Activated naive CD8-positive, alpha-beta T cell treated with anti-CD3 and anti-CD28 coated beads, Interleukin-2, amount 50 U/mL, for 24 hours (primary cell): ENCODE data around the gene ACSM4.
"Not testable (repeated sequence)": the region's sequence is repeated elsewhere in the genome, so short reads cannot be mapped to it uniquely, and the experiment has no call there.

Experiments
- ATAC-seq: fragments of 150-1000 bp; cut with Tn5 transposase; one replicate; pipeline ENCODE4 v1.10.0; 2021
- DNase-seq: peaks from one replicate; pipeline ENCODE4 v3.0.0; 2021
- H3K27ac Mint-ChIP-seq: one replicate; pipeline ENCODE4 v1.8.0; 2021; ENCODE audit warnings: mild to moderate bottlenecking, mixed read lengths
- H3K27me3 Mint-ChIP-seq: one replicate; pipeline ENCODE4 v1.8.0; 2021; ENCODE audit warnings: mixed read lengths
- H3K36me3 Mint-ChIP-seq: one replicate; pipeline ENCODE4 v1.8.0; 2021; ENCODE audit warnings: low read depth, mixed read lengths
- H3K4me1 Mint-ChIP-seq: one replicate; pipeline ENCODE4 v1.8.0; 2021; ENCODE audit warnings: mixed read lengths
- H3K4me3 Mint-ChIP-seq: one replicate; pipeline ENCODE4 v1.8.0; 2021; ENCODE audit warnings: mild to moderate bottlenecking, moderate library complexity, mixed read lengths
- H3K9me3 Mint-ChIP-seq: one replicate; pipeline ENCODE4 v1.8.0; 2021; ENCODE audit warnings: mixed read lengths

The ACSM4 gene

DNA sequence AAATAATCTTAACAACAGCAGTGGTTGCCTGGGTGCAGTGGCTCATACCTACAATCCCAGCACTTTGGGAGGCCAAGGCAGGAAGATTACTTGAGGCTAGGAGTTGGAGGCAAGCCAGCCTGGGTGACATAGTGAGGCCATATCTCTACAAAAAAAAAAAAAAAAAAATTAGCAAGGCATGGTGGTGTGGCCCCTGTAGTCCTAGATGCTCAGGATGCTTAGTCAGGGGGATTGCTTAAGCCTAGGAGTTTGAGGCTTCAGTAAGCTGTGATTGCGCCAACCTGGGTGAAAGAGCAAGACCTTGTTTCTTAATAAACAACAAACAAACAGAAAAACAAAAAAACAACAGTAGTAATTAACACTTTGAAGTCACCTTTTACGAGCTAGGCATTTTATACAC is 642 bp upstream of the ACSM4 start:
- Mint-ChIP-seq H3K27ac (no peak overlapping the region), H3K4me1 (no peaks in the 10 kb centered on the region), H3K4me3 (no peak overlapping the region), H3K9me3 (no peaks in the 10 kb centered on the region), H3K36me3 (no peaks in the 10 kb centered on the region), H3K27me3 (peaks cover 8% of the 10 kb centered on the region)
- DNase-seq = no peak
- ATAC-seq = no peak

DNA sequence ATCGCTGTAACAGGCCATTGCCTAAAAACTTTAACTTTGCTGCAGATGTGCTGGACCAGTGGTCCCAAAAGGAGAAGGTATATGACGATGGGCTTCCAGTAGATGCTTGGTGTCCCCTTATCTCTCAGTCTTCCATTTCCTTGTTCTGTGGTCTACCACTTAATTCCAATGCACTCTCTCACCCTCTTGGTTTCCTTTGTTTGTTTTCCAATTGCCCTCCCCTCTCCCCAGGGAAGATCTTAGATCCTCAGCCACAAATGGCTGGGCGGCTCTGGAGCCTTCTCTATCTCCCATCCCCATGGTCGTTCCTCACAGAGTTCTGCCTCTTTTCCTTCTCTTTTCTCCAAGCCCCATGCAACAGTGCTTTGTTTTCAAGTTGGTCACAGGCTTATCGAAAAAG is 584 bp downstream of the ACSM4 start:
- H3K9me3 Mint-ChIP-seq = no peaks in the 10 kb centered on the region
- ATAC-seq = no peak
- no peak for DNase-seq
- H3K36me3 Mint-ChIP-seq = no peaks in the 10 kb centered on the region
- no peaks in the 10 kb centered on the region for H3K4me1 Mint-ChIP-seq
- H3K27me3 Mint-ChIP-seq = peaks cover 8% of the 10 kb centered on the region
- H3K4me3 Mint-ChIP-seq = no peak overlapping the region
- no peak overlapping the region for H3K27ac Mint-ChIP-seq

DNA sequence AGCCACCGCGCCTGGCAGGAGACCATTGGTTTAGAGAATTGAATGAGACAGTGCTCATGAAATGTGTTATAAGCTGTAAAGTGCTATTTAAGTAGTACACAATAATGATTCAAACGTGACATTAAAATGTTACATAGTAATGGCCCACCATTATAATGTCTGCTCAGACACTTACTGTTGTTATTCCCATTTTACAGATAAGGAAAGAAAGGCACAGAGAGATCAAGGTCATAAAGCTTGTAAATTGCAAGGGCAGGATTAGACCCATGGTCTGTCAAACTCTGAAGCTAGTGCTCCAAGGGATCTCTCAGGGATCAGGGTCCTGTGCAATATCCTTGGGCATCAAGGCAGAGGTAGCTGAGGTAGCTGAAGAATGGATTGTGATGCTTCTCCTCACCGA is 6.2 kb downstream of the ACSM4 start:
- Mint-ChIP-seq H3K27me3 (no peaks in the 10 kb centered on the region), H3K4me3 (no peak overlapping the region), H3K4me1 (no peaks in the 10 kb centered on the region), H3K36me3 (no peaks in the 10 kb centered on the region), H3K27ac (no peak overlapping the region), H3K9me3 (no peaks in the 10 kb centered on the region)
- ATAC-seq = no peak
- DNase-seq = no peak

DNA sequence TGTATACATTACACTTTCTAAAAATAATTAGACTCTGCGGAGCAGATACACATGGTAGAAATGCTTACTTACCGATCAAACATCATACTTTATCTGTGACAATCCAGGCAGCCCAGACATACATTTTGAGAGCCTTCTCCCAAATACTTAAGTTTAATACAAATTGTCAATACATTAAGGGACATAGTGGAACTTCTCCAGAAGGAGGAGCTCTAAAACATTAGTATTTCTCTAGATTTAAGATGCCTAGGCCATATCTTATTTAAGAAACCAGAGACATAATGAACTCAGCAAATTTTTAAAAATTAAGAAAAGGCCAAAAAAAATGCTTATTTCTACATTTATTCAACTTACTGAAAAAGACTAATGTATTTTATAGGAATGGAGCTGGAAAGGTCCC is 16.1 kb downstream of the ACSM4 start:
- Mint-ChIP-seq H3K4me1 (no peaks in the 10 kb centered on the region), H3K4me3 (no peak overlapping the region)
- no peak for DNase-seq

DNA sequence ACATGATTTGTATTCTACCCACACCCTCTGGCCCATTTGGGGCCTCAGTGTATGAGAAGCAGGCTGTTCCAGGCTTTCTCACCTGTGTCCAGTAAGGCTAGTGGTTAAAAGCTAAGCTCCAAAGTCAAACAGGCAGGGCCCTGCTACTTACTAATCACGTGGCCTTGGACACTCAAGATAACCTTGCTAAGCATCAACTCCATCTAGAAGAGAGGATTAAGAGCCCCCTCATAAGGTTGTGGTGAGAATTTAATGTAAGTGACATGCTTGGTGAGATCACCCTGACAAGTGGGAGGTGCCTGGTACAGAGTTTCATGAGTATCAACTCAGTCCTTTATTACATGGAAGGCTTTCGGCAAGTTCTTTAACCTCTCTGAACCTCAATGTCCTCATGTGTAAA is 17.8 kb downstream of the ACSM4 start:
- ATAC-seq (no peak), DNase-seq (no peak)
- Mint-ChIP-seq H3K4me1 (no peaks in the 10 kb centered on the region), H3K9me3 (no peaks in the 10 kb centered on the region), H3K27ac (no peak overlapping the region), H3K27me3 (peaks cover 2% of the 10 kb centered on the region), H3K4me3 (no peak overlapping the region), H3K36me3 (no peaks in the 10 kb centered on the region)

More for the DNA sequence above, 16.1 kb downstream of the ACSM4 start:
- no peaks in the 10 kb centered on the region for H3K36me3 Mint-ChIP-seq
- no peaks in the 10 kb centered on the region for H3K27me3 Mint-ChIP-seq
- H3K9me3 Mint-ChIP-seq = no peaks in the 10 kb centered on the region
- no peak overlapping the region for H3K27ac Mint-ChIP-seq
- ATAC-seq = no peak

DNA sequence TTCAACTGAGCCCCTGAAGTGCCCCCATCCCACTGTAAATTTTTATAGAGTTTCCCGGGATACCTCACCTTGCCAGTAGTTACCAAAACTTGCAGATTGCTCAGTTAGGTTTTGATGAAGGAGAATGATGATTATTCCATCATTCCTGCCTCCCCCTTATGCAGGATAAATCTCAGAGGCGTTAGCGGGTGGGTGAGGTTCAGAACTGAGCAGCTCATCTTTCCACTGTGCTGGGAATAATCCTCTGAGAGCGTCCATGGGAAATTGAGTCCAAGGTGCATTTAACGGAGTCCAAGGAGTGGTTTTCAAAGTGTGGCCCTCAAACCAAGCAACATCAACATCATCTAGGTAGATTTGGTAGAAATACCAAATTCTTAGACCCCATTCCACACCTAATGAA is 18.7 kb downstream of the ACSM4 start:
- Mint-ChIP-seq H3K4me1 (no peaks in the 10 kb centered on the region), H3K4me3 (no peak overlapping the region), H3K9me3 (no peaks in the 10 kb centered on the region), H3K27ac (no peak overlapping the region), H3K27me3 (peaks cover 3% of the 10 kb centered on the region), H3K36me3 (no peaks in the 10 kb centered on the region)
- ATAC-seq (no peak), DNase-seq (no peak)

DNA sequence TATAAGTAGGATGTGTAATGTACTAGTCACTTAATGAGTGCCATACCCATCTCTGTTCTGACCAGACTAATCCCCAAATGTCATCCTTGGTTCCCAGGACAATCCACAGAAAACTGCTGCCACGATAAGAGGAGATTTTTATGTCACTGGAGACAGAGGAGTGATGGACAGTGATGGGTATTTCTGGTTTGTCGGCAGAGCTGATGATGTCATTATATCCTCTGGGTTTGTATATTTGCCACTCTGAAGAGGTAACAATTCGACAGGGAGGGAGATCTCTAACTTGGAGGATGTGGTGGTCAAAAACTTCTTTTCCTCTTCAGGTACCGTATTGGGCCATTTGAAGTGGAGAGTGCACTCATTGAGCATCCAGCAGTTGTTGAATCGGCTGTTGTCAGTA is 20.3 kb downstream of the ACSM4 start:
- Mint-ChIP-seq H3K36me3 (no peaks in the 10 kb centered on the region), H3K27me3 (peaks cover 10% of the 10 kb centered on the region), H3K9me3 (no peaks in the 10 kb centered on the region), H3K27ac (no peak overlapping the region), H3K4me3 (no peak overlapping the region), H3K4me1 (no peaks in the 10 kb centered on the region)
- no peak for DNase-seq
- ATAC-seq = no peak

DNA sequence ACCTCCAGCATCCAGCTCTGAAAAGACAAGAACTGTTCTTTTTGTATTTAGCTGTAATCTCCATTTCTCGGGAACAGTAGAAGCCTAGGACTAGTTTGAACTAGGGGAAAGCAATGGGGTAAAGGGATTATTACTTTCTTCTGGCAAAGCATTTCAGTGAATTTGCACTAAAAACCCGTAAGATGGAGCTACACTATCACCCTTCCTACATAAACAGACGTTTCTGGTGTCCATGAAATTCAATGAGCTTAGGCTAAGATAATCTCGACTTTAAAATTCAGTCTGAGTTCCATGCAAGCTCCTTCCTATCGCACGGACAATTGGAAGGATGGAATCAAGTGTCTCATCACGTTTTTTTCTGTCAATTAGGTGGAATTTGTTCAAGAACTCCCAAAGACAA is 24.0 kb downstream of the ACSM4 start:
- no peak overlapping the region for H3K4me3 Mint-ChIP-seq
- DNase-seq (no peak), ATAC-seq (no peak)
- H3K36me3 Mint-ChIP-seq = no peaks in the 10 kb centered on the region
- peaks cover 13% of the 10 kb centered on the region for H3K27me3 Mint-ChIP-seq
- H3K27ac Mint-ChIP-seq = no peak overlapping the region
- H3K4me1 Mint-ChIP-seq = no peaks in the 10 kb centered on the region
- H3K9me3 Mint-ChIP-seq = peaks cover 7% of the 10 kb centered on the region

DNA sequence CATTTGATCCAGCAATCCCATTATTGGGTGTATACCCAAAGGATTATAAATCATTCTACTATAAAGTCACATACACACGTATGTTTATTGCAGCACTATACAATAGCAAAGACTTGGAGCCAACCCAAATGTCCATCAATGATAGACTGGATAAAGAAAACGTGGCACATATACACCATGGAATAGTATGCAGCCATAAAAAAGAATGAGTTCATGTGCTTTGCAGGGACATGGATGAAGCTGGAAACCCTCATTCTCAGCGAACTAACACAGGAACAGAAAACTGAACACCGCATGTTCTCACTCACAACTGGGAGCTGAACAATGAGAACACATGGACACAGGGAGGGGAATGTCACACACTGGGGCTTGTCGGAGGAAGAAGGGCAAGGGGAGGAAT is 33.9 kb downstream of the ACSM4 start:
- not testable (repeated sequence) for H3K27ac Mint-ChIP-seq, H3K36me3 Mint-ChIP-seq, ATAC-seq, H3K4me3 Mint-ChIP-seq, H3K4me1 Mint-ChIP-seq, DNase-seq, H3K27me3 Mint-ChIP-seq, H3K9me3 Mint-ChIP-seq

DNA sequence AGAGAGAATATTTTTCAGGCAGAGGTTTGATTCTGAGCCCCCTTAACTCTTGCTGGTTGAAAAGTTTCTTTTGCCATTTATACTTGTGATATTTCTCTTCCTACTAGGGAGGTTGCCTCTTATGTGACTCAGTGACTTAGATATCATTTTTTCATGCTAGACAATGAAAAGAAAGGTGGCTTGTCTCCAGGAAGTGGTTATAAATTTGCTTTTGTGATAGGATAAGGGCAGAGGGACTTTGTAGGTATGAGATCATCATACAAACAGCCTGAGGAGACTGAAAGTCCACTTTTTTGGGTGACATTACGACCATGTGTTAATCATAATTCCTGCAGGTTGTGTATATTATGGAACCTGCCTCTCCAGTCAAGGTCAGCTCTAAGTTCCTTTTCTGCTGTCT is 35.8 kb downstream of the ACSM4 start:
- peaks cover 7% of the 10 kb centered on the region for H3K9me3 Mint-ChIP-seq
- peaks cover 4% of the 10 kb centered on the region for H3K27me3 Mint-ChIP-seq
- no peak overlapping the region for H3K4me3 Mint-ChIP-seq
- H3K27ac Mint-ChIP-seq = no peak overlapping the region
- H3K36me3 Mint-ChIP-seq = no peaks in the 10 kb centered on the region
- H3K4me1 Mint-ChIP-seq = peaks cover 4% of the 10 kb centered on the region
- DNase-seq = no peak
- no peak for ATAC-seq

DNA sequence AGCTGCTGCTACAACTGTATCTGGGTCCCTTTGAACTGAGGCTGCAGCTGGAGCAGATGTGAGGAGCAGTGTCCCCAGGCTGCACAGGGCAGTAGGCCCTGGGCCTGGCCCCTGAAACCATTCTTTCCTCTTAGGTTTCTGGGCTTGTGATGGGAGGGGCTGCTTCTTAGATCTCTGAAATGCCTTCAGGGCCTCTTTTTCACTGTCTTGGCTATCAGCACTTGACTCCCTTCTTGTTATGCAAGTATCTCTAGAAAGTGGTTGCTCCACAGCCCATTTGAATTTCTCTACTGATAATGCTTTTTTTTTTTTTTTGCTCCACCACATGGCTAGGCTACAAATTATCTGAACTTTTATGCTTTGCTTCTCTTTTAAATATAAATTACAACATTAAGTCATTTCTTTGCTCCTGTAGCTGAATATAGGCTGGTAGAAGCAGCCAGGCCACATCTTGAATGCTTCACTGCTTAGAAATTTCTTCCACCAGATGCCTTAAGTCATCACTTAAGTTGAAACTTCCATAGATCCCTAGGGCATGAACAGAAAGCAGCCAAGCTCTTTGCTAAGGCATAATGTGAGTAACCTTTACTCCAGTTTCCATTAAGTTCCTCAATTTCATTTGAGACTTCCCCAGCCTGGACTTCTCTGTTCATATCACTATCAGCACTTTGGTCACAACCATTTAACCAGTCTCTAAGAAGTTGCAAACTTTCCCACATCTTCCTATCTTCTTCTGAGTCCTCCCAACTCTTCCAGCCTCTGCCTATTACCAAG is 41.1 kb downstream of the ACSM4 start:
- Mint-ChIP-seq H3K27ac (no peak overlapping the region), H3K36me3 (no peaks in the 10 kb centered on the region), H3K9me3 (peaks cover 18% of the 10 kb centered on the region), H3K4me3 (no peak overlapping the region), H3K4me1 (peaks cover 8% of the 10 kb centered on the region), H3K27me3 (peaks cover 2% of the 10 kb centered on the region)
- DNase-seq = no peak
- no peak for ATAC-seq

DNA sequence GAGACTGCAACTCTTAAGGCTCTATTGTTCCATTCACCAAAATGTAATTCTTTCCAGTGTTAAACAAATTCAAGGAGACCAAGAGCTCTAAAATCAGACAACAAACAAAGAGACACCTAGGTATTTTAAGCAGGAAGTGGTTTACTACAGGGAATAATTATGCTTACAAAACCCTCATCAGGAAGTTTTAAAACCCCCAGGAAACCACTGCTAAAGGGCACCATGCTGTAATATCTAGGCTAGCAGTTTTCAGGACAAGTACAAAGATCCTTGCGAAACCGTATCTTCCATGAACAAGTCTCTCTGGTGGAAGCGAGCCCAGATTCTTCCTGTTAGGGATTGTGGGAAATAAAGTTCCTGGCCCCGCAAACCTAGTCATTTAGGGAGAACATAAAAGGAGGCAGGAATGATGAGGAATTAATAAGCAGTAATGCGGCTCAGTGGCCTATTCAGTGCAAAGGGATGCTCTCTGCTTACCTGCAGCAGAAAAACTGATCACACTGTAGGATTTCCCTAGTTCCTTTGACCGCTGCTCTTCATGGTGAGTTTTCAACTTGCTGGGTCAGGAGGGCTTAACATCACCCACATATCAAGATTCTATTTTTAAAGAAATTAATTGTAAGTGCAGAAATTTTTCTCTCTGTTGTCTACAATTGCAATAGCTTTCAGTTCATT is 42.8 kb downstream of the ACSM4 start:
- Mint-ChIP-seq H3K27ac (peak overlapping the region; percentile 18), H3K9me3 (peaks cover 18% of the 10 kb centered on the region), H3K4me1 (peaks cover 16% of the 10 kb centered on the region), H3K36me3 (no peaks in the 10 kb centered on the region), H3K4me3 (peak overlapping the region; percentile 13), H3K27me3 (peaks cover 4% of the 10 kb centered on the region)
- ATAC-seq (no peak), DNase-seq (no peak)

DNA sequence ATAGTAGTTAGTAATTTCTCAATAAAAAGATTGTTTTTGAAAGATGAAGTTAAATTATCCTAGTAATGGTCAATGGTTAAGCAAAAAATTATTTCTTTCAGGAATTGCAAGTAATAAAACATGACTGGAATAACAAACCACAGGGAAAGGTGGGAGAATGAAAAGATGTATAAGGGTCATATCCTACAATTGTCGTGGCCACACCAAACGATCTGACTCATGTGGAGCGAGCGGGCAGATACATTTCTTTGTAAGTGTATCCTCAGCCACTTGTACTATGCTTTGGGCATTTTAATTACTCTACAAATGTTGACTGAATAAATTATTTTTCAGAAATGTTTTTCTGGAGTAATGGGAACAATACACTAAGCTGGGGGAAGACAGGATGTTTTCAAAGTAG is 45.5 kb downstream of the ACSM4 start:
- Mint-ChIP-seq H3K36me3 (no peaks in the 10 kb centered on the region), H3K9me3 (peaks cover 11% of the 10 kb centered on the region), H3K27ac (no peak overlapping the region), H3K4me1 (peaks cover 16% of the 10 kb centered on the region), H3K27me3 (peaks cover 7% of the 10 kb centered on the region), H3K4me3 (no peak overlapping the region)
- DNase-seq = no peak
- no peak for ATAC-seq

DNA sequence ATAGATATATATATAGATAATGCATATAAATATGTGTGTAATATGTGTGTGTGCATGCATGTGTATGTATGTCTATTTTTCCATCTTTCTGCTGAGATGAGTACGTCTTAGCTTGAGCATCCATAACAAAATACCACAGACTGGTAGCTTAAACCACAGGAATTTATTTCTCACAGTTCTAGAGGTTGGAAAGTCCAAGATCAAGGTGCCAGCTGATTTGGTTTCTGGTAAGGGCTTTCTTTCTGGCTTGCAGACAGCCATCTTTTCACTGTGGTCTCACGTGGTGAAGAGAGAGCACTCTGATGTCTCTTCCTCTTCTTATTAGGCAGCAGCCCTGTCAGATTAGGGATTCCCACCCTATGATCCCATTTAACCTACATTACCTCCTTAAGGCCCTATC is 47.3 kb downstream of the ACSM4 start:
- no peak overlapping the region for H3K4me3 Mint-ChIP-seq
- ATAC-seq = peak; percentile 28
- no peak for DNase-seq
- H3K27ac Mint-ChIP-seq = no peak overlapping the region
- no peaks in the 10 kb centered on the region for H3K36me3 Mint-ChIP-seq
- H3K9me3 Mint-ChIP-seq = peaks cover 4% of the 10 kb centered on the region
- H3K27me3 Mint-ChIP-seq = peaks cover 7% of the 10 kb centered on the region
- peaks cover 15% of the 10 kb centered on the region for H3K4me1 Mint-ChIP-seq

DNA sequence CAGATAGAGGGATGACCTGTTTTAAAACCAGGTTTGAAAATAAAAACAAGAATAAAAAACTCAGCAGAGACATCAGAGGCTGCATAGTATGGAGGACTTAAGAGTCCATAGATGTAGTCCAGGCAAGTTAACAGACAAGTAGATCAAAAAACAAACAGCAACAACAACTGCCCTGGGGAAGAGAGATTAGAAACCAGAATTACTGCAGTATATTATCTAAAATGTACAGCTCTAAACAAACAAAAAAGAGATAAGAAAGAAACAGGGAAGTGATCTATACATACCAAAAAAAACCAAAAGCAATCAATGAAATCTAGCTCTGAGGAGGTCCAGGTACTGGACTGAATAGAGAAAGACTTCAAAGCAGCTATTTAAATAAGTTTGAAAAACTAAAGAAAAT is 48.8 kb downstream of the ACSM4 start:
- no peak overlapping the region for H3K27ac Mint-ChIP-seq
- no peaks in the 10 kb centered on the region for H3K9me3 Mint-ChIP-seq

More for the DNA sequence above, 48.8 kb downstream of the ACSM4 start:
- ATAC-seq (no peak), DNase-seq (no peak)
- no peak overlapping the region for H3K4me3 Mint-ChIP-seq
- peaks cover 7% of the 10 kb centered on the region for H3K27me3 Mint-ChIP-seq
- no peaks in the 10 kb centered on the region for H3K36me3 Mint-ChIP-seq
- H3K4me1 Mint-ChIP-seq = peaks cover 8% of the 10 kb centered on the region
